ENCODE data around the gene PPIL6.

Gene PPIL6

DNA sequence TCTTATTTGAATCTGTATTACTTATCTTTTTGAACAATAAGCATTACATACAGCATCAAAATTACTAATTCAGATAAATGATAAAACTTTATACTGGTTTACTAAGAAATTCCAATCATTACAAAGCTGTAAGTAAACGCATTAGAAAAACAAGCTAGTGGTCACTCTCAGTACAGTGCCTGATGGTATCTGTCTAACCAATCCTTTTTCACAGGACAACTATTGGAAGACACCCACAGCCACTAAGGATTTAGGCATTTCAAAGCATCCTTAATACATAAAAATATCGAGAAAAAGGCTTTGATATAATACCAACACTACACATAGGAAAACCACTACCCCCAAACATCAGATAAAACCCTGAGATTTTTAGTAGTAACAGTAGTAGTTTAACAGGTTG, 60.7 kb downstream of the PPIL6 start:
- peak overlapping the region; percentile 33 for H3K4me2 ChIP-seq (ENCODE audit: low read length)
- H3K27me3 ChIP-seq (ENCODE audit: insufficient read depth, low read length, poor library complexity): no peaks in the 10 kb centered on the region
- no peak for DNase-seq
- no peak overlapping the region for H3K4me3 ChIP-seq (ENCODE audit: low read length)
- H3K23ac ChIP-seq (ENCODE audit: low read length): no peak overlapping the region
- no peak overlapping the region for H3K18ac ChIP-seq (ENCODE audit: low read length)
- H3K4me1 ChIP-seq (ENCODE audit: control insufficient read depth, low read depth, low read length): peaks cover 2% of the 10 kb centered on the region
- H2BK15ac ChIP-seq (replicated peaks; ENCODE audit: low read depth): no peak overlapping the region
- no peak overlapping the region for H4K5ac ChIP-seq (ENCODE audit: low read length)
- no CpG with 5 or more reads among the region's 2 CpGs for WGBS (ENCODE audit: extremely low coverage, insufficient coverage, low lambda C conversion rate)
- no peak overlapping the region for H2AK5ac ChIP-seq (ENCODE audit: low read length)
- peaks cover 5% of the 10 kb centered on the region for H3K36me3 ChIP-seq (ENCODE audit: control insufficient read depth, insufficient read depth, low read length)
- H3K4ac ChIP-seq (ENCODE audit: low read depth, low read length): no peak overlapping the region
- H4K8ac ChIP-seq (ENCODE audit: low read depth, low read length): no peak overlapping the region
- H3K56ac ChIP-seq (ENCODE audit: low read length): peak overlapping the region; percentile 28
- no peak overlapping the region for H3K27ac ChIP-seq (ENCODE audit: low read depth, low read length)
- H2BK120ac ChIP-seq (ENCODE audit: low read depth, low read length): no peak overlapping the region
- no peak overlapping the region for H2BK5ac ChIP-seq (ENCODE audit: low read length)
- peak overlapping the region; percentile 48 for H3K9ac ChIP-seq (ENCODE audit: low read length)
- peaks cover 42% of the 10 kb centered on the region for H3K79me2 ChIP-seq (ENCODE audit: control insufficient read depth, insufficient read depth, low read length)
- H3K79me1 ChIP-seq (ENCODE audit: low read length): peaks cover 7% of the 10 kb centered on the region

DNA sequence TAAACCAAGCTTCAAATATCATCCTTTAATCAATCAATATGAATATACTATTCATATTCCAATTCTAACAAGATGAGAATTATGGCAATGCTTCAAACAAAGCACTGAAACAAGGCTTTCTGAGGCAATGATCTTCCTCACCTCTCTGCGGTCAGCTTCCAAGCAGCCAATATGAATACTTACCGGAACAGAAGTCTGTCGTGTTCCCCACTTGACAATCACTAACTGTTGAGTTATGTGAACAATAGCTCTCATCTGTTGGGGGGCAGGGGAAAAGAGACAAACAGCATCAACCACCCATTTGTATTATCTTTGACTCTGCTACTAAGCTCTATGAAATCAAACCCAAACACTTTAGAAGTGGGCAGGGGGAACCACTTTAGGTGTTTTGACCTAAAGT, 62.7 kb downstream of the PPIL6 start:
- no peak overlapping the region for H3K27ac ChIP-seq (ENCODE audit: low read depth, low read length)
- WGBS (ENCODE audit: extremely low coverage, insufficient coverage, low lambda C conversion rate): no CpG with 5 or more reads among the region's 3 CpGs

DNA sequence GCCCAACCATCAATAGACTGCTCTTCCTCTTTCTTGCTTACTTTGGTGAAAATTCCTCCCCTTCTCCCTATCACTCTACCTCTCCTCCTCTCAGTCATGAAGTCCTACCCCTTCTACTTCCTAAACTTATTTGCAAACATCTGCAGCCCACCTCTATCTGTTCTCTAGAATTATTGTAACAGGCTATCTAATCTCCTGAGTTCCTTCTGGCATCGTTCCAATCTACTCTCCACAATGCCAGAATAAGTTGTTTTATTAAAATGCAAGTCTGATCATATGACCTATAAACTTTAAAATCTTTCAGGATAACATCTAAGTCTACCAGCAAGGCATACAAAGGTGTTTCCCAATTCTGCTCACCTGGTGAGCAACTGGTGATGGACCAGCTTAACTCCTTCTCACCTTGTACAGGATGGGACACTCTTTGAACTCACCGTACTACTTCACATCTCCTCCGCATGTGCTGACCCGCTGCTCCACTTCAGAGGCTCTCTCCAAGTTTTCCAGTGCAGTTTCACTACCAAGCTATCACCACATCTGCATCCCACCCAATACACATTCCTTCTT, 66.0 kb downstream of the PPIL6 start:
- Histone ChIP-seq H3K27me3 (ENCODE audit: insufficient read depth, low read length, poor library complexity) (no peaks in the 10 kb centered on the region), H4K8ac (ENCODE audit: low read depth, low read length) (no peak overlapping the region), H4K5ac (ENCODE audit: low read length) (no peak overlapping the region), H3K56ac (ENCODE audit: low read length) (no peak overlapping the region), H3K4ac (ENCODE audit: low read depth, low read length) (no peak overlapping the region), H2BK5ac (ENCODE audit: low read length) (no peak overlapping the region), H3K4me2 (ENCODE audit: low read length) (no peak overlapping the region), H3K79me2 (ENCODE audit: control insufficient read depth, insufficient read depth, low read length) (peaks cover 21% of the 10 kb centered on the region), H3K9ac (ENCODE audit: low read length) (no peak overlapping the region), H3K23ac (ENCODE audit: low read length) (no peak overlapping the region), H2BK120ac (ENCODE audit: low read depth, low read length) (no peak overlapping the region), H3K18ac (ENCODE audit: low read length) (no peak overlapping the region), H2AK5ac (ENCODE audit: low read length) (no peak overlapping the region), H3K27ac (ENCODE audit: low read depth, low read length) (no peak overlapping the region), H3K79me1 (ENCODE audit: low read length) (peaks cover 12% of the 10 kb centered on the region), H2BK15ac (replicated peaks; ENCODE audit: low read depth) (no peak overlapping the region), H3K4me3 (ENCODE audit: low read length) (no peak overlapping the region), H3K36me3 (ENCODE audit: control insufficient read depth, insufficient read depth, low read length) (peaks cover 6% of the 10 kb centered on the region), H3K4me1 (ENCODE audit: control insufficient read depth, low read depth, low read length) (no peaks in the 10 kb centered on the region)
- no peak for DNase-seq
- WGBS (ENCODE audit: extremely low coverage, insufficient coverage, low lambda C conversion rate): no CpG with 5 or more reads among the region's 4 CpGs

More for the DNA sequence above, 62.7 kb downstream of the PPIL6 start:
- H4K8ac ChIP-seq (ENCODE audit: low read depth, low read length): no peak overlapping the region
- peaks cover 6% of the 10 kb centered on the region for H3K36me3 ChIP-seq (ENCODE audit: control insufficient read depth, insufficient read depth, low read length)
- no peak overlapping the region for H3K4ac ChIP-seq (ENCODE audit: low read depth, low read length)
- peaks cover 43% of the 10 kb centered on the region for H3K79me2 ChIP-seq (ENCODE audit: control insufficient read depth, insufficient read depth, low read length)
- H3K4me3 ChIP-seq (ENCODE audit: low read length): no peak overlapping the region
- H3K27me3 ChIP-seq (ENCODE audit: insufficient read depth, low read length, poor library complexity): no peaks in the 10 kb centered on the region
- no peak overlapping the region for H2BK15ac ChIP-seq (replicated peaks; ENCODE audit: low read depth)
- H2BK5ac ChIP-seq (ENCODE audit: low read length): no peak overlapping the region
- no peak overlapping the region for H3K23ac ChIP-seq (ENCODE audit: low read length)
- peaks cover 10% of the 10 kb centered on the region for H3K79me1 ChIP-seq (ENCODE audit: low read length)
- no peak overlapping the region for H4K5ac ChIP-seq (ENCODE audit: low read length)
- H3K56ac ChIP-seq (ENCODE audit: low read length): no peak overlapping the region
- H2AK5ac ChIP-seq (ENCODE audit: low read length): no peak overlapping the region
- no peak overlapping the region for H3K18ac ChIP-seq (ENCODE audit: low read length)
- no peaks in the 10 kb centered on the region for H3K4me1 ChIP-seq (ENCODE audit: control insufficient read depth, low read depth, low read length)
- no peak overlapping the region for H2BK120ac ChIP-seq (ENCODE audit: low read depth, low read length)
- no peak for DNase-seq
- H3K4me2 ChIP-seq (ENCODE audit: low read length): no peak overlapping the region
- H3K9ac ChIP-seq (ENCODE audit: low read length): no peak overlapping the region

DNA sequence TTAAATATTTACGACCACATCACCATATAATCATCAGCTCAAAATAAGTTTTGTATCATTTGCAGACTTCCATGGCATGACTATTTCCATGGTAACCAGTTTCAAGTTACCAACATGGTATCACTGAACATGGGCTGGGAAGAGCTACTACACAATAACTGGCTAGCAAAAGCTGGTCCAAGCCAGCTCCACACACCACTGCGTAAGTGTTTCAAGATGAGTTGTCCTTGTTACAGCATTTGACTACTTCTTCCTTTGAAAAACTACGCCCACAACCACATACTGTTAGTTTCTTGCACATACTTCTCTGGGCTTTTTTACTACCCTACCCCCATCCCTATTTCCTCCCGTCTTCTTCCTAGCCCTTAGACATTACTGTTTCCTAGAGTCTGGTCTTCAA, 66.7 kb downstream of the PPIL6 start:
- no peak overlapping the region for H3K4me3 ChIP-seq (ENCODE audit: low read length)
- no peaks in the 10 kb centered on the region for H3K4me1 ChIP-seq (ENCODE audit: control insufficient read depth, low read depth, low read length)
- H2BK15ac ChIP-seq (replicated peaks; ENCODE audit: low read depth): no peak overlapping the region
- H4K8ac ChIP-seq (ENCODE audit: low read depth, low read length): peak overlapping the region; percentile 56
- no peak overlapping the region for H3K18ac ChIP-seq (ENCODE audit: low read length)
- no peak overlapping the region for H3K9ac ChIP-seq (ENCODE audit: low read length)
- no peaks in the 10 kb centered on the region for H3K27me3 ChIP-seq (ENCODE audit: insufficient read depth, low read length, poor library complexity)
- H3K79me1 ChIP-seq (ENCODE audit: low read length): peaks cover 10% of the 10 kb centered on the region
- H4K5ac ChIP-seq (ENCODE audit: low read length): no peak overlapping the region
- no peak for DNase-seq
- H3K23ac ChIP-seq (ENCODE audit: low read length): no peak overlapping the region
- peaks cover 6% of the 10 kb centered on the region for H3K36me3 ChIP-seq (ENCODE audit: control insufficient read depth, insufficient read depth, low read length)
- no peak overlapping the region for H2BK120ac ChIP-seq (ENCODE audit: low read depth, low read length)
- peaks cover 15% of the 10 kb centered on the region for H3K79me2 ChIP-seq (ENCODE audit: control insufficient read depth, insufficient read depth, low read length)
- H3K4ac ChIP-seq (ENCODE audit: low read depth, low read length): no peak overlapping the region
- no peak overlapping the region for H2BK5ac ChIP-seq (ENCODE audit: low read length)
- no peak overlapping the region for H2AK5ac ChIP-seq (ENCODE audit: low read length)
- H3K4me2 ChIP-seq (ENCODE audit: low read length): no peak overlapping the region
- H3K56ac ChIP-seq (ENCODE audit: low read length): no peak overlapping the region
- WGBS (ENCODE audit: extremely low coverage, insufficient coverage, low lambda C conversion rate): 100% methylated on average over 1 of the region's 4 CpGs
- H3K27ac ChIP-seq (ENCODE audit: low read depth, low read length): no peak overlapping the region

DNA sequence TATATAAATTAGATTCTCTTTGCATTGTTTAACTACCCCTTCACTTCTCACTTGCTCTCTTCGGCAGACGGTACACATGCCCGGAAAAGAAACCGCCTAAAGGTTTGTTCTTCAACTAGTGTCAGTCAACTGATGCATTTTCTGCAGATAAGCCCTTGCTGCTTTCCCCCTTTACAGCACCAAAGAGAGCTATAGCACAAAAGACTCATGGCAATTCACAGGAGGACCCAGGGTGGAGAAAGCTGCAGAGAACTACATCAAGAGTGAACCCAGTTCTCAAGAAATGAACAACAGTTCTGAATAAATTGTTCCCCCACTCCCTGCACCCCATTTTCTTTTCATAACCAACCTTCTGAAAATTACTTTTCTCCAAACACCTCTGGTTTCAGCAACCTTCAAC, 67.1 kb downstream of the PPIL6 start:
- Histone ChIP-seq H3K79me1 (ENCODE audit: low read length) (peaks cover 10% of the 10 kb centered on the region), H2BK5ac (ENCODE audit: low read length) (no peak overlapping the region), H3K4ac (ENCODE audit: low read depth, low read length) (no peak overlapping the region), H4K5ac (ENCODE audit: low read length) (no peak overlapping the region), H3K27ac (ENCODE audit: low read depth, low read length) (no peak overlapping the region), H3K18ac (ENCODE audit: low read length) (no peak overlapping the region), H3K56ac (ENCODE audit: low read length) (no peak overlapping the region), H3K27me3 (ENCODE audit: insufficient read depth, low read length, poor library complexity) (no peaks in the 10 kb centered on the region), H4K8ac (ENCODE audit: low read depth, low read length) (no peak overlapping the region), H3K36me3 (ENCODE audit: control insufficient read depth, insufficient read depth, low read length) (peaks cover 6% of the 10 kb centered on the region), H3K23ac (ENCODE audit: low read length) (no peak overlapping the region), H2AK5ac (ENCODE audit: low read length) (no peak overlapping the region), H3K4me2 (ENCODE audit: low read length) (no peak overlapping the region), H3K79me2 (ENCODE audit: control insufficient read depth, insufficient read depth, low read length) (peaks cover 13% of the 10 kb centered on the region), H3K9ac (ENCODE audit: low read length) (no peak overlapping the region), H2BK15ac (replicated peaks; ENCODE audit: low read depth) (no peak overlapping the region), H2BK120ac (ENCODE audit: low read depth, low read length) (no peak overlapping the region), H3K4me3 (ENCODE audit: low read length) (no peak overlapping the region), H3K4me1 (ENCODE audit: control insufficient read depth, low read depth, low read length) (no peaks in the 10 kb centered on the region)
- WGBS (ENCODE audit: extremely low coverage, insufficient coverage, low lambda C conversion rate): no CpG with 5 or more reads among the region's 4 CpGs
- no peak for DNase-seq

DNA sequence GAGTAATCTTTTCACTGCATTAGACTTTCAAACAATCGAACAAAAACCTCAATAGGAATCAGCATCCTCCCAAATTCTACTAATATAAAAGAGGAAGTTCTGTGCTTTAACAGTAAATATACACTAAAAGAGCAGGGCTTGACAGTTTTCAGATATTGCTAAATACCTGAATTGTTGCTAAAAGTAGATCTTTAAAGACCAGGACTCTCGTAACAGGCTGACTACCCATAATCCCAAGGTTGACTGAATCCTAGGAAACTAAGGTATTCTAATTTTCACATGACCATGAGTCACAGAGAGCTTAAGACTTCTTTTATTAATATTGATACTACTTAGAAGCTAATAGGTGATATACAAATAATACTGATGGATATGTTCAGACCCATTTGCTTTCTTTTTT, 68.3 kb downstream of the PPIL6 start:
- no CpG with 5 or more reads among the region's 2 CpGs for WGBS (ENCODE audit: extremely low coverage, insufficient coverage, low lambda C conversion rate)
- no peak overlapping the region for H2BK120ac ChIP-seq (ENCODE audit: low read depth, low read length)
- no peak overlapping the region for H3K27ac ChIP-seq (ENCODE audit: low read depth, low read length)
- H3K4me1 ChIP-seq (ENCODE audit: control insufficient read depth, low read depth, low read length): no peaks in the 10 kb centered on the region
- no peak overlapping the region for H2AK5ac ChIP-seq (ENCODE audit: low read length)
- H3K9ac ChIP-seq (ENCODE audit: low read length): no peak overlapping the region
- H2BK5ac ChIP-seq (ENCODE audit: low read length): no peak overlapping the region
- H3K23ac ChIP-seq (ENCODE audit: low read length): no peak overlapping the region
- H3K79me2 ChIP-seq (ENCODE audit: control insufficient read depth, insufficient read depth, low read length): peaks cover 5% of the 10 kb centered on the region
- H3K56ac ChIP-seq (ENCODE audit: low read length): no peak overlapping the region
- no peak overlapping the region for H2BK15ac ChIP-seq (replicated peaks; ENCODE audit: low read depth)
- peaks cover 5% of the 10 kb centered on the region for H3K36me3 ChIP-seq (ENCODE audit: control insufficient read depth, insufficient read depth, low read length)
- H3K18ac ChIP-seq (ENCODE audit: low read length): no peak overlapping the region
- no peak overlapping the region for H3K4ac ChIP-seq (ENCODE audit: low read depth, low read length)
- peaks cover 8% of the 10 kb centered on the region for H3K79me1 ChIP-seq (ENCODE audit: low read length)
- H3K4me2 ChIP-seq (ENCODE audit: low read length): no peak overlapping the region
- no peak for DNase-seq
- H3K4me3 ChIP-seq (ENCODE audit: low read length): no peak overlapping the region
- H4K5ac ChIP-seq (ENCODE audit: low read length): no peak overlapping the region
- H4K8ac ChIP-seq (ENCODE audit: low read depth, low read length): no peak overlapping the region
- H3K27me3 ChIP-seq (ENCODE audit: insufficient read depth, low read length, poor library complexity): no peaks in the 10 kb centered on the region

Data from mesendoderm (in vitro differentiated cells).